Endothelial cell of umbilical vein (primary cell): ENCODE results near the gene CARD11.

ENCODE experiments used
- EZH2 ChIP-seq: IDR thresholded peaks from 2 replicates; pipeline ENCODE4 v1.6.1; 2012; ENCODE audit warnings: borderline replicate concordance, low read depth, mild to moderate bottlenecking, moderate library complexity, low read length, inconsistent platforms; ENCODE audit not compliant: severe bottlenecking
- POLR2A ChIP-seq: IDR thresholded peaks from 2 replicates; pipeline ENCODE4 v1.6.1; 2012; ENCODE audit warnings: low read depth, mild to moderate bottlenecking, control low read depth, low read length
- POLR2AphosphoS5 ChIP-seq: IDR thresholded peaks from 2 replicates; pipeline ENCODE4 v1.6.1; 2012; ENCODE audit warnings: low read depth, mild to moderate bottlenecking, control low read depth, low read length, moderate library complexity; ENCODE audit not compliant: insufficient read depth
- TF ChIP-seq, protein P1 (sequence below), 2 donors: IDR thresholded peaks; 1 replicate in 1 of 2; 2 replicates in 1 of 2; pipeline ENCODE4 v1.5.1; 2011; ENCODE audit warnings: low read length in 2 of 2, mild to moderate bottlenecking in 2 of 2, moderate library complexity in 2 of 2, control low read depth in 1 of 2, inconsistent platforms in 1 of 2, low read depth in 1 of 2; ENCODE audit not compliant: insufficient read depth in 1 of 2; ENCODE audit errors: extremely low read depth in 1 of 2

- TF ChIP-seq, protein P1, sequence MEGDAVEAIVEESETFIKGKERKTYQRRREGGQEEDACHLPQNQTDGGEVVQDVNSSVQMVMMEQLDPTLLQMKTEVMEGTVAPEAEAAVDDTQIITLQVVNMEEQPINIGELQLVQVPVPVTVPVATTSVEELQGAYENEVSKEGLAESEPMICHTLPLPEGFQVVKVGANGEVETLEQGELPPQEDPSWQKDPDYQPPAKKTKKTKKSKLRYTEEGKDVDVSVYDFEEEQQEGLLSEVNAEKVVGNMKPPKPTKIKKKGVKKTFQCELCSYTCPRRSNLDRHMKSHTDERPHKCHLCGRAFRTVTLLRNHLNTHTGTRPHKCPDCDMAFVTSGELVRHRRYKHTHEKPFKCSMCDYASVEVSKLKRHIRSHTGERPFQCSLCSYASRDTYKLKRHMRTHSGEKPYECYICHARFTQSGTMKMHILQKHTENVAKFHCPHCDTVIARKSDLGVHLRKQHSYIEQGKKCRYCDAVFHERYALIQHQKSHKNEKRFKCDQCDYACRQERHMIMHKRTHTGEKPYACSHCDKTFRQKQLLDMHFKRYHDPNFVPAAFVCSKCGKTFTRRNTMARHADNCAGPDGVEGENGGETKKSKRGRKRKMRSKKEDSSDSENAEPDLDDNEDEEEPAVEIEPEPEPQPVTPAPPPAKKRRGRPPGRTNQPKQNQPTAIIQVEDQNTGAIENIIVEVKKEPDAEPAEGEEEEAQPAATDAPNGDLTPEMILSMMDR (IDR thresholded peaks at IDR 0.05; ENCODE audit: extremely low read depth in 1 of 2, insufficient read depth in 1 of 2, low read depth in 1 of 2, low read length in 2 of 2), result no peak
- TF ChIP-seq POLR2A (no peak), EZH2 (no peak), POLR2AphosphoS5 (no peak)
Observed at GRCh38 chr7:2965301-2965700, 78.4 kb downstream of the CARD11 start.
